ENCODE data around the gene CACNG4.

GRCh38 chr17:67027031-67027628, 62.6 kb downstream of the CACNG4 start:
- TF ChIP-seq CTCF (conservative IDR thresholded peaks at IDR 0.05) (no peak), EZH2 (IDR thresholded peaks at IDR 0.05; ENCODE audit: low read depth) (no peak)

Measured in PC-9 (cell line).